ENCODE measurements around the gene FOXO1.

DNA sequence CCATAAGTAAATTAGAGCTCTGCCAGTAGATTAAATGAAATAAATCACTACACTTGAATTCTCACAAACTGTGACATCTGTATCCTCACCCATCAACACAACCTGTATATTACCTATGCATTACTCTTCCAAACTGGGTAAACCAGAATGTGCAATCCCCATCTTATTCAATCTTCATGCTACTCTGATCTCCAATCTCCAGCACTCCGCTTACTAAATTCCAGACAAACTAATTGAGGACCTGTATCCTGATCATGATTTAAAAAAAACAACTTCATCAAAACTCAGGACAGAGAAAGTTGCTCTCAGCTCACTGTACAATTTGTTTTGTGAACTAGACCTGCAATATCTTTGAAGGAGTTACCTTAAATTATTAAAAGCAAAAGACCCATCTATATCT lies 74.4 kb downstream of the FOXO1 start:
- TF ChIP-seq, protein P1, sequence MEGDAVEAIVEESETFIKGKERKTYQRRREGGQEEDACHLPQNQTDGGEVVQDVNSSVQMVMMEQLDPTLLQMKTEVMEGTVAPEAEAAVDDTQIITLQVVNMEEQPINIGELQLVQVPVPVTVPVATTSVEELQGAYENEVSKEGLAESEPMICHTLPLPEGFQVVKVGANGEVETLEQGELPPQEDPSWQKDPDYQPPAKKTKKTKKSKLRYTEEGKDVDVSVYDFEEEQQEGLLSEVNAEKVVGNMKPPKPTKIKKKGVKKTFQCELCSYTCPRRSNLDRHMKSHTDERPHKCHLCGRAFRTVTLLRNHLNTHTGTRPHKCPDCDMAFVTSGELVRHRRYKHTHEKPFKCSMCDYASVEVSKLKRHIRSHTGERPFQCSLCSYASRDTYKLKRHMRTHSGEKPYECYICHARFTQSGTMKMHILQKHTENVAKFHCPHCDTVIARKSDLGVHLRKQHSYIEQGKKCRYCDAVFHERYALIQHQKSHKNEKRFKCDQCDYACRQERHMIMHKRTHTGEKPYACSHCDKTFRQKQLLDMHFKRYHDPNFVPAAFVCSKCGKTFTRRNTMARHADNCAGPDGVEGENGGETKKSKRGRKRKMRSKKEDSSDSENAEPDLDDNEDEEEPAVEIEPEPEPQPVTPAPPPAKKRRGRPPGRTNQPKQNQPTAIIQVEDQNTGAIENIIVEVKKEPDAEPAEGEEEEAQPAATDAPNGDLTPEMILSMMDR (IDR thresholded peaks at IDR 0.05; ENCODE audit: insufficient read depth, low read length, poor library complexity, severe bottlenecking), result no peak
- TF ChIP-seq EZH2phosphoT487 (conservative IDR thresholded peaks at IDR 0.05; ENCODE audit: low read length), result no peak

All from SU-DHL-6 (cell line).